Stimulated activated CD4-positive, alpha-beta T cell treated with anti-CD3 and anti-CD28 coated beads, Interleukin-1b, Interleukin-23, amount 100 ng/mL, for 48 hours (primary cell): ENCODE data around the gene CDCA4.
"Not testable (repeated sequence)": the region's sequence is repeated elsewhere in the genome, so short reads cannot be mapped to it uniquely, and the experiment has no call there.

ENCODE experiments used
- DNase-seq: peaks from one replicate; pipeline ENCODE4 v3.0.0-alpha.2; 2020

Gene CDCA4

DNA sequence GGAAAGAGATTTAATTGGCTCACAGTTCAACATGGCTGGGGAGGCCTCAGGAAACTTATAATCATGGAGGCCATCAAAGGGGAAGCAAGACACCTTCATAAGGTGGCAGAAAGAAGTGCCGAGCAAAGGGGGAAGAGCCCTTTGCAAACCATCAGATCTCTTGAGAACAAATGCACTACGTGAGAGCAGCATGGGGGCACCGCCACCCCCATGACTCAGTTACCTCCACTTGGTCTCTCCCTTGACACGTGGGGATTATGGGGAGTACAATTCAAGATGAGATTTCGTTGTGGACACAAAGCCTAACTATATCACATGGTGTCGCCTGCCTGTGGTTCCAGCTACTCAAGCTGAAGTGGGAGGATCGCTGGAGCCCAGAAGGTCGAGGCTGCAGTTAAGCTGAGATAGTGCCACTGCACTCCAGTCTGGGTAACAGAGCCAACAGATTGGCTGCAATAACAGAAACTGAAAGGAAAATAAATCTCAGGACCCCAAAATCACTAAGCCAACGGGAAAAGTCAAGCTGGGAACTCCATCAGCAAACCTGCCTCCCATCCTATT lies 10.0 kb upstream of the CDCA4 start:
- DNase-seq = no peak

DNA sequence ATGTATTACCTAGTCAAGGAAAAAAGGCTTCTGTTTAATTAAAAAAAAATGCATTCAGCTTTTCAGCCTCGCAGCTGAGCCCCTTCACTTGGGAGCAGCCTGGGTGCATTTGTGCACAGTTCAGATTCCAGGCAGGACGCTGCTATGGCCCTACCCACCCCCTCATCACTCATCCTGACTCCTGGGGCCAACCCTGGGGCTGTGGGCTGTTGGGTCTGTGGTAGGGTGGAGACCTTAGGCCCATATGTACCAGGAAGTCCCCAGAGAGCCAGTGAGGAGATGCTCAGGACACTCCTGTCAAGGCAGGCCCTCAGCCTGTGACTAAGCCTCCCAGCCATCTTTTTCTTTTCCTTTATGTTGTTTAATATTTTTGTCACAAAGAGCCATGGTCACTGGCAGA lies 9.3 kb upstream of the CDCA4 start:
- DNase-seq = no peak

DNA sequence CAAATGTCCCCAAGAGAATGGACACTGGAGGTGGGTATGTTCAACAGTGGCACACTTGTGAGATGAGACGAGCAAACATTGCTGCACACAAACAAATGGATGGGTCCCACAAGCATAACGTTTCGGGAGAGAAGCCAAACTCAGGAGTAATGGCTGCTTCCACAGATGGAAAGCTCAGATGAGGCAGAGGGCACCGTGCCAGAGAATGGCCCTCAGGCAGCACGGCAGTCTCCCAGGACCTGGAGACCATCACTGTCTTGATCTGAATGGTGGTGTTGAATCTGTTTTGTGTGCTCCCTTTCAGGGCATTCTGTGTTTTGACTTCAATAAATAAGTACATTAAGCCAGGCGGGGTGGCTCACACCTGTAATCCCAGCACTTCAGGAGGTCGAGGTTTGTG lies 8.5 kb upstream of the CDCA4 start:
- no peak for DNase-seq

DNA sequence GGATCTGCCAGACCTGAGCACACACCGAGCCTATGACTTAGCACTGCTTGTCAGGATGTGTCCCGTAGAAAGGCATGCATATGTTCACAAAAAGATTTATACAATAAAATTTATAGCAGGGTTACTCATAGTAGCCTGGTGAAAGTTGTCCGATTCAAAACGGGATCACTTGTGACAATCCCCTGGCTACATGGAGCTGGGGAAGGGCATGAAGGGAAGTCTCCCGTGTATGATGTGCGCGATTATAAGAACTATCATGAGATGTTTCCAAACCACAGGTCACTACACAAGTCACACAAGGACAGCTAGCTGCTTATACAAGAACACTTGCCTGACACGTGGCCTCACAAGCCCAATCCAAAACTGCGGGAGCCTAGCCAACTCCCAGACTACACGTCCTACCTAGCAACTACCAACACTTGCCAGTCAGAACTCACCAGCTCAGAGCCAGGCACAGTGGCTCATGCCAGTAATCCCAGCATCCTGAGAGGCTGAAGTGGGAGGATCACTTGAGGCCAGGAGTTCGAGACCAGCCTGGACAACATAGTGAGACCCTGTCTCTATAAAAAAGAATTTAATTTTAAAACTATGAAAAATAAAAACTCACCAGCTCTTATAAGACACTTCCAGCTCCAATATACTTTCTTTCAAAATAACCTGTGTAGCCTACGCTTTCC lies 7.5 kb upstream of the CDCA4 start:
- DNase-seq = no peak

DNA sequence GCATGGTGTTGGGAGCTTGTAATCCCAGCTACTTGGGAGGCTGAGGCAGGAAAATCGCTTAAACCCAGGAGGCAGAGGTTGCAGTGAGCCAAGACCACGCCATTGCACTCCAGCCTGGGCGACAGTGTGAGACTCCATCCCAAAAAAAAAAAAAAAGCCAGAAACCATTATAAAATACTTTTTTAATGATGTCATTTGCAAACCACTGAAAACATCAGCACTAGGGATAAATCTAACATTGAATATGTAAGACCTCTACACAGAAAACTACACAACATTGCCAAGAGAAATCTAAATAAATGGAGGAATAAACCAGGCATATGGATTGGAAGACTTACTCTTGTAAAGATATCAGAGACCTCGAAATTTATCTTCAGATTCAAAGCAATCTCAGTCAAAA lies 6.8 kb upstream of the CDCA4 start:
- DNase-seq = not testable (repeated sequence)

DNA sequence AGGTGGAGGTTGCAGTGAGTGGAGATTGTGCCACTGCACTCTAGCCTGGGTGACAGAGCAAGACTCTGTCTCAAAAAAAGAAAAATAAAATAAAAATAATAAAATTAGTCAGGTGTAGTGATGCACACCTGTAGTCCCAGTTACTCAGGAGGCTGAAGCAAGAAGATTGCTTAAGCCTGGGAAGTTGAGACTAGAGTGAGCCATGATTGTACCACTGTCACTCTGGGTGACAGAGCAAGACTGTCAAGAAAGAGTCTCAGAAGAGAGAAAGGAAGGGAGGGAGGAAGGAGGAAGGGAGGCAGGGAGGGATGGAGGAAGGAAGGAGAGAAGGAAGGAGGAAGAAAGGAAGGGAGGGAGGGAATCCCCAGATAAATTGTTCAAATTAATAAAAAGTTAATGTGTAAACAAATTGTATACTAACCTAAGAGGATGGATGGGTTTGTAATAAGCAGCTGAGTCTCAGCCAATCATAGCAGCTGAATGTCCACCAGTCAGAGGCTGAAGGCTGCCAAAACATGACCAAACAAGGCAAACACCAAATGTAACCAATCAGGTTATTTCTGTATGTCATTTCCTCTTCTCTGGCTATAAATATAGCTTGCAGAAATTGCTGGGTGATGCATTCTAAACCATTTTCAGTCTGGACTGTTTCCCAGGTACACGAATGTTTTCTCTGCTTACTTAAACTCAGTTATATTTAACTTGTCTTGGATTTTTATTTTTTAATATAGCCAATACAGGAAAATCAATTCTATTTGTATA lies 6.1 kb upstream of the CDCA4 start:
- no peak for DNase-seq

DNA sequence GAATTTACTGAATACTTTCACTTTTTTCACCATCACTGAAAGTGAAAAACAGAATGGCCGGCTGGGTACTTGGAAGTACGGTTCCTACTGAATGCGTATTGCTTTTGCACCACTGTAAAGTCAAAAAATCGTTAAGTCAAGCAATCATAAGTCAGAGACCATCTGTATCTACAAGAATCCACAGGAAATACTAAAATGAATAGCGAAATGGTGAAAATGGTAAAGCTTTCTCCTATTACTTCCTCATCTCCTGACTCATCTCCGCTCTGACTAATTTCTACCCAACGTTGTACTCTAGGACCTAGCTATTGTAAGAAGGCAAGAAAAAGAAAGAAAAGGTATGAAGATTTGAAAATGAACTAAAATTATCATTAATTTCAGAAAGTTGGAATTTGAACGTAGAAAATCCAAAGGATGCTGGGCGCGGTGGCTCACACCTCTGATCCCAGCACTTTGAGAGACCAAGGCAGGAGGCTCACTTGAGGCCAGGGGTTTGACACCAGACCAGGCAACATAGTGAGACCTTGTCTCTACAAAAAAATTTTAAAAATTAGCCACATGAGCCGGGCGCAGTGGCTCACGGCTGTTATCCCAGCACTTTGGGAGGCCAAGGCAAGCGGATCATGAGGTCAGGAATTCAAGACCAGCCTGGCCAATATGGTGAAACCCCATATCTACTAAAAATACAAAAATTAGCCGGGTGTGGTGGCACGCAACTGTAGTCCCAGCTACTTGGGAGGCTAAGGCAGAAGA lies 5.3 kb upstream of the CDCA4 start:
- DNase-seq = no peak

DNA sequence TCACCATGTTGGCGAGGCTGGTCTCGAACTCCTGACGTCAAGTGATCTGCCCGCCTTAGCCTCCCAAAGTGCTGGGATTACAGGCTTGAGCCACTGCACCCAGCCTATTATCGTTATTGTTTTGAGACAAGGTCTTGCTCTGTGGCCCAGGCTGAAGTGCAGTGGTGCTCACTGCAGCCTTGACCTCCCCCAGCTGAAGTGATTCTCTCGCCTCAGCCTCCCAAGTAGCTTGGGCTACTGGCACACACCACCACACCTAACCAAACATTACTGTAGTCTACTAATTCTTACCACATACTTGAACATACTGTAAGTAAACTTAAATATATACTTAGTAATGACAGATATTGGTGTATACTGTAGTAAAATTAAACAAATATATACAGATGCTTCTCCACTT lies 4.5 kb upstream of the CDCA4 start:
- no peak for DNase-seq

DNA sequence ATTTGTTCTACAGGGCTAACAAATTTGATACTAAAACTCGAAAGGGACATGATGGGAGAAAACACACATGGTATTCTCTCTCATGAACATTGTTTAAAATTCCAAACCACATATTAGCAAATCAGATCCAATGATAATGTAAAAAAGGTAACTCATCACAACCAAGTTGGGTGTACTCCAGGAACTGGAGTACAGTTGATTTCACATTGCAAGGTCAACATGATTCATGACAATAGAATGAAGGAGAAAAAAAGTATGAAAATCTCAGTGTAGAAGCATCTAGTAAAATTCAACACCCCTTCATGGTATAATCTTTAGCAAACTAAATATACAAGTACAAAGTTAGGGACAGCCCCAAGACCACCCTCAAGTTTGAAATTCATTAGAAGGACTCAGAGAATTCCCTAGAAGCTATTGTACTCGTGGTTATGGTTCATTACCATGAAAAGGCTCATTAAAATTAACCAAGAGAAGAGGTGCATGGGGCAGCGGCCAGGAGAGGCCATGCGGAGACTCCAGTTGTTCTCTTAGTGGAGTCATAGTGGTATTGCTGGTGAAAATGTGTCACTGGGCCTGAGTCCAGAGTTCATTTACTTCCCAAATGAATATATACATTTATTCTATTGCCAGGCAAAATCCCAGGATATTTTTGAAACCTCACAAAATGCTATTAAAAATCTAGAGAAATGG lies 3.1 kb upstream of the CDCA4 start:
- no peak for DNase-seq

DNA sequence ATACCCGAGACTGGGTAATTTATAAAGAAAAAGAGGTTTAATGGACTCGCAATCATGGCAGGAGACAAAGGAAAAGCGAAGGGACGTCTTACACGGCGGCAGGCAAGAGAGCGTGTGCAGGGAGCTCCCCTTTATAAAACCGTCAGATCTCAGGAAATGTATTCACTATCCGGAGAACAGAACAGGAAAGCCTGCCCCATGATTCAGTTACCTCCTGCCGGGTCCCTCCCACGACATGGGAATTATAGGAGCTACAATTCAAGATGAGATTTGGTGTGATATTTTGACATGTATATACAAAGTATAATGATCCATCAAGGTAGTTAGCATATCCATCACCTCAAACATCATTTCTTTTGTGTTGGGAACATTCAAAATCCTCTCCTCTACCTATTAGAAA lies 2.3 kb upstream of the CDCA4 start:
- DNase-seq = no peak

DNA sequence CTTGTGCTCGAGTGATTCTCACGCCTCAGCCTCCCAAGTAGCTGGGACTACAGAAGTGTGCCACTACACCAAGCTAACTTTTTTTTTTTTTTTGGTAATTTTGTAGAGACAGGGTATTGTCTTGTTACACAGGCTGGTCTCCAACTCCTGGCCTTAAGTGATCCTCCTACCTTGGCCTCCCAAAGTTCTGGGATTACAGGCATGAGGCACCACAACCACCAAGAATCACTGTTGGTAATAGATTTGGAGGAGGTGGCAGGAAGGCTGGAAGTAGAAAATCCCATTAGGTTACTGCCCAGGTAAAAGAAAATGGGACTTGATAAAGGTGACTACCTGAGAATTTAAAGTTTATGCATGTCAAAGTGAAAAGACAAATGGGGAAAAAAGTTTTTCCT lies 1.4 kb upstream of the CDCA4 start:
- DNase-seq = no peak

DNA sequence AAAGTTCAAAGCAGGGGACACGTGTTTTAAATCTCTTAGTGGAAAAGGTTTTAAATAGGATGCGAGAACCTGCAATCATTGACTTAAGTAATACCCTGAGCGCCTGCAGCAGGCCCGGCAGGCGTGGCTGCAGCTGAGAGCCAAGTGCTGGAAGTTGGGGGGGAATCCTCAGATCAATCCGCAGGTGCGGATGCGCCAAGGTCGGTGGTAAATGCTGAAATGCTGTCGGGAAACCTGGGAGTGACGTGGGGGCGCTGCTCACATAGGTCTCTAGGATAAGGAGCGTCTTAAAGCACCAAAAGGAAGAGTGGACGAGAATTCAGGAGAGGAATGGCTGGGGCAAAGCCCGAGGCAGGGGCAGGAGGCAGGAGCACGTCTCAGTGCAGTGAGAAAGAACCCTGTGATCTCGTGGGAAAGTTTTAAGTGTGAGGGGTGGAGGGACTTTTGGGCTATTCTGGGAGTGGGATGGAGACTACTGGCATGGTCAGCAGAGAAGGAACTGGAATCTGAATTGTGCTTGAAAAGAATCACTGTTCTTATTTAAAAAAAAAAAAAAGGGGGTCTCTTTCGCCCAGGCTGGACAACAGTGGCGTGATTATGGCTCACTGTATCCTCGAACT lies 883 bp upstream of the CDCA4 start:
- peak; percentile 46 for DNase-seq

DNA sequence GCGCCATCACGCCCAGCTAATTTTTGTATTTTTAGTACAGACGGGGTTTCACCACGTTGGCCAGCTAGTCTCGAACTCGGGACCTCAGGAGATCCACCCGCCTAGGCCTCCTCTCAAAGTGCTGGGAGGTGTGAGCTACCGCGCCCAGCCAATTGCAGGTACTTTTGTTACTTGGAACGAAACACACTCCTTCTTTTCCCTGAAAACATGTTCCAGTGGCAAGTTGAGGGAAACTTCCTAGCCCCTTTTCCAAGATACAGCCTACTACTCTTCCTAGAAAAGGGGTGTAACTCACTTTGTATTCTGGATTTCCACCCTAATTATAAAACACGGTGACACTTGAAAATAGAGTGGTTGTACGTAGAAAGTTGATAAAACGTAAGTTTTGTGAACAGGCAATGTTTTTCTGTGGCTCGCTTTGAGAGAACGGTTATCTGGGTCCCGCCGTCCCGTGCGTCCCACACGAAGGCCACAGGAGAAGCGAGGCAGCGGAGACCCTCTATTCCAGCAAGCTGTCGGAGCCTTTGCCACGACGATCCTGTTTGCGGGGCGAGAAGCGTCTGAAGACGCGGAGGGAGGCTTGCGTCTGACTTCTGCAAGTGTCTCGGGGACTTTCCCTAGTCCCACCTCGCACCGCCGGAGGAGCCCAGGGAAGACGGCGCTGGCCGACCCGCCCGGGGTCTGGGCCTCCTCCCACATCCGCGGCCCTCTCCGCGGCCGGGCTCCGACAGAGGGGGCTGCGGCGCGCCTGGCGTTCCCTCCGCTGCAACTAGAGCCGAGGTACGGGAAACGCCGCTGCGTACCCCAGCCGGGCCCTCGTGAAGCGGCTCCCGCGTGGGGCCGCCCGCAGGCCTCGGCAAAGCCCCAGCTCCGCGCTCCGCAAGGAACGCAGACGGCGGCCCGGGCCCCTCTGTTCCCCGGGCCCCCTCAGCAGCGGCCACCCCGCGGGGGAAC lies 745 bp downstream of the CDCA4 start:
- DNase-seq = peak; percentile 59

DNA sequence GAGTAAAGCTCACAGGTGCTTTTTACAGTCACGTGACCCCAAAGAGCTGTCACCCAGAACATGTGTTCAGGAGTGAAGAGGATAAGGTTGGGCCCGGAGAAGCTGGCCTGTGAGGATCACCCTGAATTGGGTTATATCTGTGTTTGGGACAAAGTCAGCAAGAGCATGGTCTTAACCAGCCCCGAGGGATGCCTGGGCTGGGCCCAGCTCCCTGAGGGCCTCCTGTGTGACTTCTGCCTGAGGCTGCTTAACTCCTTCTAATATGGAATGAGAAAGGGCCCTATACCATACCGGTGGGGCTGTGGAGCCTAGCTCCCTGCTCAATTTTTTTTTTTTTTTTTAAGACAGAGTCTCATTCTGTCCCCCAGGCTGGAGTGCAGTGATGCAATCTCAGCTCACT lies 2.5 kb downstream of the CDCA4 start:
- DNase-seq = no peak

DNA sequence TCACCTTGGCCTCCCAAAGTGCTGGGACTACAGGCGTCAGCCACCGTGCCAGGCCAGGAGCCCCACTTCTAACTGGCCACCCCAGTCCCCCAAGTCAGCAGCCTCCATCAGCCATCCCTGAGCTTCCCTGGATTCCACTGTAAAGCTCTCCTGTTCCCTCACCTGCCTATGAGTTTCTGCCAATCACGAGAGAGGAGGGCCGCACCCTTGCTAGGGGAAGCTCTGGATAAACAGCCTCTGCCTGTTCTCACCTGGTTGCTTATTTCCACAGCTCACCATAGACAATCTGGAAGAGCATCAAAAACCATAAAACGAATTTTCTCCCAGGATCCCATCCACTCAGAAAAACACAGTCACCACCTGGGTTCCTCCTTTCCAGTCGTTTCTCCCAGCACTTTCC lies 5.0 kb downstream of the CDCA4 start:
- no peak for DNase-seq

DNA sequence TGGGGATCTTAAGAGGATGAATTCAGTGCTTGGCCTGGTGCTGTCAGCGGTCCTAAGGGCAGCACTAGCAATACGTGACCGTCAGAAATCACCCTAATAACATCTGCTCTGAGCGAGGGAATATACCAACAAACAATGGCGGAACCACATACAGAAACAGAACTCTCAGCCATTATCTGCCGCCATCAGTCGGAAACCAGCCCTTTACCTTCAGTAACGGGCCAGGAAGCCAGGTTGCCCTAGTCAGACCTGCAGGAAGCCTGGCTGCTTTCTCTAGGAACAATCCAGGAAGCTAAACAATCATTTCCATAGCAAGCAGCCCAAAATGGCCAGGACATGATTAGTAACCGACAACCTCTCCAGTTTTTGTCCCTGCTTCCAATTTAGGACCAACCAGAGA lies 5.6 kb downstream of the CDCA4 start:
- no peak for DNase-seq

DNA sequence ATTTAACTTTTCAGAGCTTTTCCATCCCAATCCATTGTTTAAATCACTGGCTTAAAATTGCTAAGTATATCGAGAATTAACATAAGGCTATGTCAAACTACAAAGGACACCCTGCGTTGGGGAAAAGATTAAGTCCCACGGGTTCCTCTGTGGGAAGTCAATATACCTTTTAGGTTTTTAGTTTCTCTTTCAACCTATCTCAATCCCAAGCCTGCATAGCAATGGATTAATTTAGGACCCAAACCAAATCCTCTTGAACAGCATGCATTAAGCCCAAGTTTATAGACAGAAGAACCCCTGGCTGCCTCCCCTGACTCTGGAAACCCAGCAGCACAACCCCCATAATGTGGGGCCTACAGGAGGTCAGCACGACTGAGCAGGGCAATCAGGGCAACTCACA lies 6.3 kb downstream of the CDCA4 start:
- DNase-seq = no peak

DNA sequence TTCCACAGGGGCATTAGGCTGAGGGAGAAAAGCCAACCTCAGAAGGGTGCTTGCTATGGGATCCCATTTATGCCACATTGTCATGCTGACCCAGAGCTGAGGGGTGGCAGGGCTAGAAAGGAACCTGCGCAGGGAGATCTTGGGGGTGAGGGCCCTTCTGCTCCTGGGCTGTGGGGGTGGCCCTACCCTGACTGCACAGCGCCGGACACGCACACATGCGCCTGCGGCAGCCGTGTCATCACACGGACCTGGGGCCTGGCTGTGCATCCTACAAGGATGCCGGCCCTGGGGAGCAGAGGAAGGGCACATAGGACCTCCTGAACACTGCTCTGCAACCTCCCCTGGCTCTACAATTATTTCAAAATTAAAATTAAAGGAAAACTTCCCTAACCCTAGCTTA lies 6.9 kb downstream of the CDCA4 start:
- DNase-seq = no peak

DNA sequence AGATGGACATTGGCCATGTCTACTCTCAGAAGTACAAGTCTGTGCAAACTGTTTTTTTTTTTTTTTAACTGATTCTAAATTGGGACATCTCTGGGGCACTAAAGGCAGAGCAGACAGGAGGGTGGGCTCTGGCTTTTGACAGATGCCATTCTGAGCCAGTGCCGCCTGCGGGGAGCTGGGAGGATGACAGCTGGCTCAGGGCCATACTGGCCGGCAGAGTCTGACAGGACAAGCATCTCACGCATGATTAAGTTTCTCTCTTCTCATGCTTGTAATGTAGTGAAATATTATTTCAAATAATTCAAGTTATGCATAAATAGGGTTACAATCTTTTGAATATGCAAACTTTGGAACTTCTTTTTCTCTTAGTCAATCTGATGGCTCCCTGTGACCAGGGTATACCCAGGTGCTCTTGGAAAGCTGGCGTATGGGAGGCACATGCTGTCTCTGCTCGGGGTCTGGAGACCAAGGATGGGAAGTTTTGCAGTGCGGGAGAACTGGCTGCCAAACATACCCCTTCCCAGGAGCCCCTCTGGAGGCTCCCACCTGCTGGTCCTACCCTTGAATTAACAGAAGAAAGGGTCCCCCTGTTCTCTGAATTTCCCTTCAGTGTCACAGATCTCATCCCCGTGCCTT lies 7.6 kb downstream of the CDCA4 start:
- DNase-seq = no peak

DNA sequence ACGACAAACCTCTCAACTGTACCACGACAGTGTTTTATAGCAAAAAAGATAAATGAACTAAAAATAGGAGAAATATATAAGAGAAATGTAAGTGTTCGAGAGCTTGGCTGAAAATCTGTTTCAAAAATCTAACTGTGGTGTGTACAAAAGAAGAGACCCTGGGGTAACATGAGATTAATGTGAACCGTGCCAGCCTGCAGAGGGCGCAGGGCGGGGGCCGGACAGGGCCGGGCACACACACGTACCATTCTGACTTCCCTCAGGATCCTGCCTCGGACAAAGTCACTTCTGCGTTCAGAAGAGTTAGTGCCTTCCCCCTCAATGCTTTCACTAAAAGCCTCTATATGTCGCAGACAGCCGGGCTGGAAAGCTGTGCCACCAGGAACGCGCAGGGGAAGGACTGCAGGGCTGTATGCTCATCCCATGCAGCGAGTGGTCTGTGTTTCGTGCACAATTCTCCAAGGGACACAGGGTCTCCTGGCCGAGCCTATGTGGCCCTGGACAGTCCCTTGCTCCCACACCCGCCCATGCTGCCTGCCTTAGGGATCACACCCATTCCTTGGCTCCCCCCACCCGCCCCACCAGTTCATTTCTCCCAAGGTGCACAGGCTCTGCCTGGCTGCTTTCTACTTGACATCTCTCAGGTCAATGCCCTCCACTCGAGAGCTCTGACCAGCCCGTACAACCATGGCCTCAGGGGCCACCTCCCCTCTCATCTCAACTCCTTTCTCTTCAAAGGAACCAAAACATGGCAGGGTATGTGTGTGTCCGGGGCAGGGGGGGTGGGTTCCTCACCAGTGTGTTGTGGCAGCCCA lies 8.5 kb downstream of the CDCA4 start:
- no peak for DNase-seq
